ENCODE data around the gene ADRA2A.

The ADRA2A gene

GRCh38 chr10:111076682-111077478, at the start of gene ADRA2A:
TSS of gene ADRA2A (plus strand) at chr10:111077029. CDS start at chr10:111077997, 968 bp downstream.
- in situ Hi-C loops (cut with MboI; ENCODE audit: low sequenced_read_pairs): no loop called here

GRCh38 chr10:111030042-111030750, 46.6 kb upstream of the ADRA2A start:
- in situ Hi-C loops (cut with MboI; ENCODE audit: low sequenced_read_pairs): no loop called here

- in situ Hi-C loops (cut with MboI; ENCODE audit: low sequenced_read_pairs): no loop called here
Measured at GRCh38 chr10:111034598-111035310, 42.1 kb upstream of the ADRA2A start.

GRCh38 chr10:111035542-111035941, 41.3 kb upstream of the ADRA2A start:
- in situ Hi-C loops (cut with MboI; ENCODE audit: low sequenced_read_pairs): no loop called here

- in situ Hi-C loops (cut with MboI; ENCODE audit: low sequenced_read_pairs): no loop called here
Measured at GRCh38 chr10:111037858-111038257, 39.0 kb upstream of the ADRA2A start.

- in situ Hi-C loops (cut with MboI; ENCODE audit: low sequenced_read_pairs): no loop called here
Measured at GRCh38 chr10:111039522-111039921, 37.3 kb upstream of the ADRA2A start.

- in situ Hi-C loops (cut with MboI; ENCODE audit: low sequenced_read_pairs): no loop called here
Measured at GRCh38 chr10:111057006-111057405, 19.8 kb upstream of the ADRA2A start.

- in situ Hi-C loops (cut with MboI; ENCODE audit: low sequenced_read_pairs): no loop called here
Measured at GRCh38 chr10:111063471-111063870, 13.4 kb upstream of the ADRA2A start.

- in situ Hi-C loops (cut with MboI; ENCODE audit: low sequenced_read_pairs): no loop called here
Measured at GRCh38 chr10:111072232-111072631, 4.6 kb upstream of the ADRA2A start.

- in situ Hi-C loops (cut with MboI; ENCODE audit: low sequenced_read_pairs): no loop called here
Measured at GRCh38 chr10:111075577-111076185, 1.1 kb upstream of the ADRA2A start.

GRCh38 chr10:111076191-111076681, 593 bp upstream of the ADRA2A start:
- in situ Hi-C loops (cut with MboI; ENCODE audit: low sequenced_read_pairs): no loop called here

- in situ Hi-C loops (cut with MboI; ENCODE audit: low sequenced_read_pairs): no loop called here
Measured at GRCh38 chr10:111077479-111077784, 603 bp downstream of the ADRA2A start.

- in situ Hi-C loops (cut with MboI; ENCODE audit: low sequenced_read_pairs): no loop called here
Measured at GRCh38 chr10:111077785-111078504, 1.1 kb downstream of the ADRA2A start.

- in situ Hi-C loops (cut with MboI; ENCODE audit: low sequenced_read_pairs): no loop called here
Measured at GRCh38 chr10:111078505-111079185, 1.8 kb downstream of the ADRA2A start.

GRCh38 chr10:111079241-111079760, 2.5 kb downstream of the ADRA2A start:
- in situ Hi-C loops (cut with MboI; ENCODE audit: low sequenced_read_pairs): no loop called here

GRCh38 chr10:111079781-111080180, 3.0 kb downstream of the ADRA2A start:
- in situ Hi-C loops (cut with MboI; ENCODE audit: low sequenced_read_pairs): no loop called here

- in situ Hi-C loops (cut with MboI; ENCODE audit: low sequenced_read_pairs): no loop called here
Measured at GRCh38 chr10:111080224-111080623, 3.4 kb downstream of the ADRA2A start.

GRCh38 chr10:111081595-111081994, 4.8 kb downstream of the ADRA2A start:
- in situ Hi-C loops (cut with MboI; ENCODE audit: low sequenced_read_pairs): no loop called here

- in situ Hi-C loops (cut with MboI; ENCODE audit: low sequenced_read_pairs): no loop called here
Measured at GRCh38 chr10:111082102-111082975, 5.5 kb downstream of the ADRA2A start.

All from HL-60/S4 (cell line).